ENCODE results near the gene TMEM247. TPM values are rescaled to one million over a fixed set of nuclear protein-coding genes. Genes with fewer than 3 reads are reported as not detected.

TMEM247 gene
- total and polyA plus RNA-seq, 3 donors from 2014 or later, result 18.5 to 59.4 (median 27.2) TPM

- DNase-seq, result no peak
- intact Hi-C loops (cut with DNase I; ENCODE audit: low total_unique reads), result no loop called here
- H3K27me3 ChIP-seq, result no peaks in the 10 kb centered on the region
- 85 to 94% methylated on average over 3 of the region's 3 CpGs for WGBS, 2 donors
- H3K36me3 ChIP-seq (ENCODE audit: low read depth, missing control alignments), result no peaks in the 10 kb centered on the region
- no peak overlapping the region for H3K4me3 ChIP-seq
- H3K4me1 ChIP-seq, result peaks cover 23% of the 10 kb centered on the region
- TF ChIP-seq CTCF (IDR thresholded peaks at IDR 0.05) (no peak), POLR2A (IDR thresholded peaks at IDR 0.05) (no peak)
- H3K27ac ChIP-seq, result no peak overlapping the region
- H3K9me3 ChIP-seq, result no peaks in the 10 kb centered on the region
These were observed 7.1 kb downstream of the TMEM247 start for GRCh38 chr2:46486436-46486835.

DNA sequence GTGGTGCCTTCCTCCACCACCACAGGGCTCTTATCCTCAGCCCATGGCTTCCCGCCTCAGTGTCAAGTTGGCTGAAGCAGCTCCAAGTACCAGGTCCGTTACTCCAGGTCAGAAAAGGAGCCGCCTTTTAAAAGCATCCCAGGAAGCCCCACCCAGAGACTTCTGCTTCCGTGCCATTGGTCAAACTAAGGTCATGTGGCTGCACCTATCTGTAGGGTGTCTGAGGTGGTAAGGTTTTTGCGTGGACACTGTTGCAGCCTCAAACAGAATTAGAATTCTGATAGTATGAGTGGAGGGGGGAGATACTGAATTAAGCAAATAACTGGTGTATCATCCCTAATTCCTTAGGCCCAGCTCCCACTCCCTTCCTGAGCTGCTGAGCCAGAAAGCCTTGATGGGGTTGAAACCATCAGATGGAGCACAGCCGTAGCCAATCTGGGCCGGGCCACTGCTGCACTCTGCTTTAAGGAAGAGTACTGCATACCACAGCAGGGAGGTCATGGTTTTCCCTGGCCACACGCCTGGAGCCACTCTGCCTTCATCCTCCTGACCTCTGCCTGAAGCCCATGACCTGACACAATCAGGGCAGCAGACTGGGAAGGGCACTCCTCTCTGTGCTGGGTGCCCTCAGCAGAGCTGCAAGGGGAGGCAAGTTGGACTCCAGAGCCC lies 8.4 kb downstream of the TMEM247 start:
- H3K27me3 ChIP-seq, result no peaks in the 10 kb centered on the region
- TF ChIP-seq CTCF (IDR thresholded peaks at IDR 0.05) (no peak), POLR2A (IDR thresholded peaks at IDR 0.05) (no peak)
- DNase-seq, result peak; percentile 51
- no peak overlapping the region for H3K27ac ChIP-seq
- no peaks in the 10 kb centered on the region for H3K9me3 ChIP-seq
- H3K36me3 ChIP-seq (ENCODE audit: low read depth, missing control alignments), result no peaks in the 10 kb centered on the region
- 71 to 84% methylated on average over 7 to 8 of the region's 8 CpGs for WGBS, 2 donors
- peaks cover 23% of the 10 kb centered on the region for H3K4me1 ChIP-seq
- no peak overlapping the region for H3K4me3 ChIP-seq
- intact Hi-C loops (cut with DNase I; ENCODE audit: low total_unique reads), result no loop called here

DNA sequence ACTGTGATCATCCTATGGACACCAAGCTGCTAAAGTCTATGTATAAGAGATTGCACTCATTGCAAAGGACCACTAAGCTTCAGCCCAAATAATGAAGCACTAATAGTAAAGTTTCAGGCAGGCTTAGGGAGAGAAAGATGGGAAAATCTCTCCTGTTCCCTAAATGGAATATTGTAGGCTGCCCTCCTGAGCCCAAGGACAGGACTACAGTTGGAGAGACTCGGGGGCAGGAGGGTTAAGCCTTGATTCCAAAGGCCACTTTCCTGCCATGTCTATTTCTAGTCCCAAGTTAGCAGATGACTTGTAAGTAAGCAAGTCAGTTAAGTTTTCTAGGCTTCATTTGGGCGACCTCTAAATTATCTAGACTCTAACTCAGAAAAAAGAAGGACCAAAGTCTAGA lies 9.0 kb downstream of the TMEM247 start:
- TF ChIP-seq CTCF (IDR thresholded peaks at IDR 0.05), result no peak
- no peaks in the 10 kb centered on the region for H3K9me3 ChIP-seq
- intact Hi-C loops (cut with DNase I; ENCODE audit: low total_unique reads), result no loop called here
- WGBS, 2 donors, result 72 to 89% methylated on average over 2 of the region's 2 CpGs
- no peak for DNase-seq
- H3K27ac ChIP-seq, result no peak overlapping the region
- H3K4me1 ChIP-seq, result peaks cover 23% of the 10 kb centered on the region
- H3K4me3 ChIP-seq, result no peak overlapping the region
- no peaks in the 10 kb centered on the region for H3K36me3 ChIP-seq (ENCODE audit: low read depth, missing control alignments)
- no peaks in the 10 kb centered on the region for H3K27me3 ChIP-seq

GRCh38 chr2:46489423-46490174 lies 10.2 kb downstream of the TMEM247 start:
- TF ChIP-seq POLR2A (IDR thresholded peaks at IDR 0.05), result no peak
- TF ChIP-seq CTCF (IDR thresholded peaks at IDR 0.05), result no peak
- intact Hi-C loops (cut with DNase I; ENCODE audit: low total_unique reads), result no loop called here
- no peak overlapping the region for H3K27ac ChIP-seq
- peaks cover 23% of the 10 kb centered on the region for H3K4me1 ChIP-seq
- peak; percentile 30 for DNase-seq
- WGBS, 2 donors, result 79 to 80% methylated on average over 8 of the region's 8 CpGs
- H3K27me3 ChIP-seq, result no peaks in the 10 kb centered on the region
- H3K9me3 ChIP-seq, result no peaks in the 10 kb centered on the region
- H3K4me3 ChIP-seq, result no peak overlapping the region
- H3K36me3 ChIP-seq (ENCODE audit: low read depth, missing control alignments), result no peaks in the 10 kb centered on the region

All from testis (tissue), 3 donors.